Epithelial cell of proximal tubule (primary cell): Measurements from ENCODE around the gene GRSF1. TPM values are rescaled to one million over a fixed set of nuclear protein-coding genes. Genes with fewer than 3 reads are reported as not detected.

Source experiments
- DNase-seq: peaks from one replicate; pipeline ENCODE4 v3.0.0-alpha.2; 2011; ENCODE audit warnings: low read depth
- H3K4me3 ChIP-seq: 2 replicates; pipeline ENCODE4 v1.5.1; 2011; ENCODE audit warnings: low read depth, mild to moderate bottlenecking, low read length
- CTCF ChIP-seq: conservative IDR thresholded peaks from 2 replicates; pipeline ENCODE4 v1.5.1; 2012; ENCODE audit warnings: low read depth, mild to moderate bottlenecking, low read length
- total RNA-seq: library from RNA; depleted of rRNA; stranded (reverse); fragments of >200 nt; gene quantifications from 2 replicates; pipeline ENCODE4 v1.2.3, GENCODE V29; 2015

Gene GRSF1
- total RNA-seq, 1 donor from 2014 or later: 97.3 TPM

- no peak for DNase-seq
- no peak for TF ChIP-seq CTCF
- H3K4me3 ChIP-seq: no peak overlapping the region
Measured at GRCh38 chr4:70863099-70863790, 23.6 kb upstream of the GRSF1 start.

GRCh38 chr4:70859066-70859465 lies 19.4 kb upstream of the GRSF1 start:
- TF ChIP-seq CTCF: no peak
- DNase-seq: no peak
- H3K4me3 ChIP-seq: no peak overlapping the region

GRCh38 chr4:70858454-70858853 lies 18.8 kb upstream of the GRSF1 start:
- H3K4me3 ChIP-seq: no peak overlapping the region
- no peak for TF ChIP-seq CTCF
- DNase-seq: no peak

- no peak for TF ChIP-seq CTCF
Measured at GRCh38 chr4:70855464-70855863, 15.8 kb upstream of the GRSF1 start.

GRCh38 chr4:70849291-70849690 lies 9.6 kb upstream of the GRSF1 start:
- TF ChIP-seq CTCF: no peak
- DNase-seq: no peak
- no peak overlapping the region for H3K4me3 ChIP-seq

More at GRCh38 chr4:70855464-70855863, 15.8 kb upstream of the GRSF1 start:
- no peak for DNase-seq
- no peak overlapping the region for H3K4me3 ChIP-seq

GRCh38 chr4:70844180-70844579 lies 4.5 kb upstream of the GRSF1 start:
- TF ChIP-seq CTCF: no peak
- no peak for DNase-seq
- no peak overlapping the region for H3K4me3 ChIP-seq
